D341Med (cell line): Measurements from ENCODE around the gene NOCT.
"Not testable (repeated sequence)": the region's sequence is repeated elsewhere in the genome, so short reads cannot be mapped to it uniquely, and the experiment has no call there.

Source experiments
- DNase-seq: peaks from one replicate; pipeline ENCODE4 v3.0.0; 2012; ENCODE audit warnings: low spot score

The NOCT gene

DNA sequence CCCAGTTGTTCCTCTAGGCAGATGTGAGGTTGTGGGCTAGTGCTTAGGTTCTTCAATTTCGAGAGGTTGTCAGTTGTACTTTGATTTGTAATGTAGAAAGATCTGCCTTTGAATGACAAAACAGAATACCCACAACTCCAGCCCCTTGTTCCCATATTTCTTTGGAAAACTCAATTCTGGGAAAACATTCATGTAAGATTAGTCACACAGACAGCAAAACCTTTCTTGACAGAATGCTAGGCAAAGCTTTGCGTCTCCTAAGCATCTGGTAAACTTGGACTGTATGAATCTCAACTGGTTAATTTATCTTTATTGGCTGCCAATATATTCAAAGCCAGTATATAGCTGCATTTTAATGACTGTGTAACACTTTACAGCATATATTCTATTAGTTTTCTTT lies 34.9 kb downstream of the NOCT start:
- no peak for DNase-seq

DNA sequence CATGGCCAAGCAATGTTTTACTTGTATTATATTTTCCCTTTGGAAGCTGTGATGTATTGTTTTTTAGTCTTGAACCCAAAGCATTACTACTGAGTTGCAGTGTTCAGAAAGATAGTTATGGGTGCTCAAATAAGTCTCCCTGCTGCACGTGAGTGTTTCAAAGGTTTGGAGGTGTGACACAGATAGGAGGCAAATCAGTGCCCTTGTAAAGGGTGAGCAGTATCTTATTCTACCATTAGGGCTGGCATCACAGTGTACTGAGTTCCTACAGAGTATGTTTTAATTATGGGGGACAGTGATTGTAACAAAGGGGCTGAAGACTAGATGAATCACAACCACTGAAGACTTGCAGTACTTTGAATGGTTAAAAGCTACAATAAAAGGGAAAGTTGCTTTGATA lies 38.3 kb downstream of the NOCT start:
- DNase-seq = no peak

DNA sequence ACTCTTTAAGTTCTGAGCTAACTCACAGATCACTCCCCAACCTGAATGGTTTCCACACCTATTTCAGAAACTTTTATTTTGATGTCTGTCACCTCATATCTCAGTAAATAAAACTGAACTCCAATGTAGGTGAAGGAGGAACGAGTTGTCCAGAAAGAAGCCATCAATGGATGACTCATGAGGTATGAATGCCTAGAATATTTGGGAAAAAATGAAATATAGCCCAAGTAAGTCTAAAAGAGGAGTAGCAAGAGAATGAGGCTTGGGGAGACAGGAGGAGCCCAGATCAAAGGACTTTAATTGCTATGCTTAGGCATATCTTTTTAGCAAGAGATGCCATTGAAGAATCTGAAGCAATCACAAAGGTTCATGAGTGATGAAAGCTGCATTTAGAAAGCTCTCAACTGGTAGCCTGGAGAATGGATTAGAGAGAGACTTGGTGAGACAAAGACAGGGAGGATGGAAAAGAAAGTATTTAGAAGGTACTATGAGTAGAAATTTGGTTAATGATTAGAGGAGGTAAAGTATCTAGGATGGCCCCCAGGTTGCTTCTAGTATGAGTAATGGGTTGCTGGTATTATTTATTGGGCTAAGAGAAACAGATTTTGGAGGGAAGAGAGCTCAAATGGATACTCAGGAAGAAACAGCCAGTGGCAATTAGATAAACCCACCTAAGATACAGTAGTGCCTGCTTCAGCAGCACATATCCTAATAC lies 39.4 kb downstream of the NOCT start:
- DNase-seq = no peak

DNA sequence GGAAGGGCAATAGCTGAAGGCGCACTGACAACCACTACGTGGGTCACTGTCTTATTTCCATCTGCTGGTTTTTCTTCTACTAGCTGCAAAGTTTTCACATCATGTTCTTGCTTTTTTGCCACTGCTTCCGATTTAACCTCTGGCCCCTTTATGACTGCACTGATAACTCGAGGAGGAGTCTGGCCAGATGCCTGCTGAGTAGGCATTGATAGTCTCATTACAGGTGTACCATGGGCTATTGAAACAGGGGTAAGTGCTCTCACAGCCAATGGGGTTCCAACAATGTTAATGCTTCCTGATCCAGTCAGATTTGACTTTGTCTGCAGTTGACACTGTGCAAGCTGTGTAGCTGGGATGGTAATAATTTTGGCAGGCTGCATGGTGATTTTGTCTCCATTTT lies 43.4 kb downstream of the NOCT start:
- DNase-seq = not testable (repeated sequence)

DNA sequence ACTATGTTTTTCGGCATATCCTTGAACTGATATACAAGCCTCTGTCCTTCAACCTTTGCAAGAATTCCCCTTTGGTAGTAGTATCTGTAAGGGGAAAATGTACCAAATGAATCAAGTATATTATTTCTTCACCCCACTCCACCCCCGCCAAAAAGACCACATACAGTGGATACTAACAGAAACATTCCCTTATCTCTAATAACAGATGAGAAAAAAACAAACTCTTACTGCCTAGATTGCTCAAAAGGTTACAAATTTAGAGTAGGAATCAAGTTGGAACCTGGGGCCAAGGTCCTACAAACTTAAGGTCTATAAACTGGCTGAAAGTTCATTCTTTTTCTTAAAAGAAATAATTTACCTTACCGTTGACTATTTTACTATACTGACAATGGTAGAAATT lies 45.0 kb downstream of the NOCT start:
- DNase-seq = no peak

DNA sequence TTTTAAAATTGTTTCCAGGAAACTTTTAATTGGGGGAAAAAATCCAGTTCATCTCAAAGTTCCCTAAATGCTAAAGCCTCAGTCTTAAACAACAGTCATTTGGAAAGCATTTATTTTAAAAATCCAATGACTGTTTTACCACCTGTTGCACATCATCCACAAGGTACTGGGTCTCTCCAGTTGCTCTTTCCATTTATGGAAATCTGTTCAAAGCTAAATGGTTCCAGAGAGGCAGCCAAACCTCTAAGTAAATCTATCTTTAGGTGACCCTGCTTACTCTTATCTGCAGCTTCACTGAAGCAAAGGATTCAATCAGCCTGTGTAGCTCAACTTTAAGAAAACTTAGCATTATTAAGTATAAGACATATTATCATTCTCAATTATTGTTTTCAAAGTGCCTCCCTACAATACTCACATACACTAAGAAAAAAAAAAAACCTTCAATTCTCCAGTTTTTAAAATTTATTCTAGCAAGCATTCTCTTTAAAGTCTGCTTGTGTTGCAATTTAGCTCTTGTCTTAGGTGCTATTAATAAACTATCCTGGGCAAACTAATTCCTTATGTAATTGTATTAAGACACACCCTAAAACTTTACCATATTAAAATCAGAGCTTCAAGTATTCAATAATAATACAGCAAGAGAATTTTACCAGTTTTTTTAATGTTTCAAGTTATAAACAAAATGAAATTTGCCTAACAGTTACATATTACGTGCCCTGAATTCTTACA lies 60.6 kb downstream of the NOCT start:
- no peak for DNase-seq

DNA sequence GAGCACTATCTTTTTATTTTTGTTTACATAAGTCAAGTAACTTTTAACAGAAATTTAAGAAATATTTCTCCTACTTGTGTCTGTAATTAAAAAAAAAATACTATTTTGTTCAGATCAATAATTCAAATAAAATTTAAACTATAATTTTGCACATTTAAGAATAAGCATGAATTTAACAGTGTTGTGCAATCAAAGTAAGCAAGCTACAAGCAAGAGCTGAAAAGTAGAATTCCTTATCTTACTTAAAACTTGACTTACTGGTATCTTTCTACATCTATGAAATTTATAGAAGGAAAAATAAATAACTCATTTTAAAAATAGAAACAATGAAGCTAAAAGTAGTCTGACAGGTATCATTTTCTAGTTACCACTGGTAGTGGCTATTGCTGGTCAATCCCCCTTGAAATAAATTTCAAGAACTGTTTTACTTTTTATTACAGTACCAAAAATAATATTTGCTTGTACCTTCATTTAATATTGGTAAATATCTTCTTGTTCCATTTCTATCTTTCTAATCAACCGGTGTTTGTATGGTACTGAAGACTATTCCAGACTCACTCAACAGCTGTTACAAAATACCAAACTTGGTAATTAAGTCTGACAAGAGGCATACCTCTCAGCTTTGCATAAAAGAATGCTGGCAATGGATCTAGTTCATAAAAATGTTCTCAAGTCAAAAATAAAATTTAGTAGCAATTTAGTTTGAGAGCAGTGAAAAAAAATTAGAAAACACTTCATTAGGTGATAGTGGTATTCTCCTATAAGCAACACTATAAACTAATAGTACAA lies 62.2 kb downstream of the NOCT start:
- DNase-seq = no peak

DNA sequence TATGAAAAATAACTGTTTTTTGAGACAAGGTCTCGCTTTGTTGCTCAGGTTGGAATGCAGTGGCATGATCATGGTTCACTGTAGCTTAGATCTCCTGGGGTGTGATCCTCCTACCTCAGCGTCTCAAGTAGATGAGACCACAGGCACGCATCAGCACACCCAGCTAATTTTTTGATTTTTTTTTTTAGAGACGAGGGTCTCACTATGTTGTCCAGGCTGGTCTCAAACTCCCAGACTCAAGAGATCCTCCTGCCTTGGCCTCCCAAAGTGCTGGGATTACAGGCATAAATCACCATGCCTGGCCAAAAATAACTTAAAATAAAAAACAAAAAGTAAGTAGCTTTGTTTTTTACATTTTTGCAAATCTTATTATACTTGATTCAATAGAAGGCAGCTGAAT lies 63.3 kb downstream of the NOCT start:
- no peak for DNase-seq

DNA sequence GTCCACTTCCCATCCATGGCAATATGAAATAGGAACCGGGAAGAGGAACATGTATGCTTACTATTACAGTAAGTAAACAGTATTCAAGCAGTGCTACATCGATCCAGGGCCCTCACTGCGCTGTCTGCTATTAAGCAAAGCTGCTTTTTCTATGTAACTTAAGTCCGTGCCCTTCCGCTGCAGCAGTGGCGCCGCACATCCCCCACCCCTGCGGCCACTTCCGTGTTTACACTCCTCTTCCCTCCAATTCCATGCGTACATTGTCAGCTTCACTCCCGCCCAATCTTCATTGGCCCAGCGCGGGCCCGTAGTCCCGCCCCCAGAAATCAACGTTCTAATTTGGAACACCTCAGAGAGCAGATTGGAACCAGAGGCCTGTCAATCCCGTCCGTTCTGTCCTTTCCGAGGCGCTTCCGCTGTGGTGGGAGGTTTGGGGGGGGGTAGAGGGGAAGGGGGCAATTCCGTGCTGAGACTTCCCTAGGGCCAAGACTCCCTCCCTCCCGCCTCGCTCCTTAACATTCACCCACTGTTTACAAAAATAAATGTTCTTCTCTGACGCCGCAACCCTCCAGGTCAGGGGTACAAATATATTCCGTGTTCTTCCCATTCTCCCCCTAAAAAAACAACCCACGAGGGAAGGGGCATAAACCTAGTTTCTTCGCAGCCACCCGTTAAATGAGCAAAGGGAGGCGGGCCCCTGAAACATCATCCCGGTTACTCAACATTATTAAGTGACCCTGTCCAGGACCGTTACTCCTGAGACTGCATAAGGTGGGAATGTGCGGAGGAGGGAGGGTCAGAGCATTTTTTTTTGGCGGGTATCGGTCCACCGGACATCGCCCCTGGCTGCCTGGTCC lies 67.4 kb downstream of the NOCT start:
- peak; percentile 91 for DNase-seq

DNA sequence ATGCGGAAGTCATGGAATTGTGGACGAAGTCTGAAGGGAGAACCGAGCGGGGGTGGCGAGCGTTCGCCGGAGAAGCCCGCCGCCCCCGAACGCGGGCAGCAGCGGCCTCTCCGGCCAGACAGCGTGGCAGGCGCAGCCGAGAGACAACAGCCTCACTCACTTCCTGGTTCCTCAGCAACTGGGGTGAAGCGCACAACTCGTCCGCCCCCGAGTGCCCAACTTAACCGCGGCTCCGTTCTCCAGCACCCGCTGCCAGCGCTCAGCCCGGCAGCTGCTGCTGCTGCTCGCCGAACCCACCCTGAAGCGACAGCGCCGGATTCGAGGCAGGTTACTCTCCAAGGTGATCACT lies 68.0 kb downstream of the NOCT start:
- peak; percentile 70 for DNase-seq

DNA sequence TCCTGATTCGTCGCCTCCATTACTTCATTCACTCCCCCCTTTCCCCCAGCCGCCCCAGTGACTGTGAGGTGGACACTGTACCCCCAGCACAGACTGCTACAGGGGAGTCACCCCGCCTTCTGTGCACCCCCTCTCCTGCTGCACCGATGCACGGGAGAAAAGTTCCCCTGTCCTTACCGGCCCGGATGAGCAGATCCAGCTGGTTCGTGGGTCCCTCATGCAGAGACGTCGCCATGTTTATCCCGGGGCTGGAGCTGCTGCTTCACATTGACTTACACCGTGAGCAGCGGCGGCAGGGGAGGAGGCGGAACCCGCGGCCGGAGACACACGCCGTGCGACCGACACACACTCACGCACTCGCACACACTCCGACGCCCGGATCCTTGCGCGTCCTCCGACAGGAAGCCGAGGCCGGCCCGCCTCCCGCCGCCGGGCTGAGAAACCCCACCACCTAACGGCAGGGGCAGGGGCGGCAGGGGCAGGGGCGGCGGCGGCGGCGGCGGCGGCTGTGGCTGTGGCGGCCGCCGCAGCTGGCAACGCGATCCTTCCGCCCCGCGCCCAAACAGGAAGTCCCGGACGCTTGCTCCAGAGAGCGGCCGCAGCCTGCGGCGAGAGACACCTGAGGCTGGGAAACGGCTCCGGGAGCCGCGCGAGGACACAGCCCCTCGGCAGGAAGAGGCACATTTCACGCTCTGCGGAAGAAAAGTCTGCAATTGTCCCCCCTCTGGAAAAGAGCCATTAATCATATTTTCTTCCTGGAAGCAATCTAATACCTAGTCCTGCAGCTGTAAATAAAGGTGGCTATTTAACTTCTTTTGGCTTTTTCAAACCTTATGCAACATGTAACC lies 68.6 kb downstream of the NOCT start:
- peak; percentile 90 for DNase-seq

DNA sequence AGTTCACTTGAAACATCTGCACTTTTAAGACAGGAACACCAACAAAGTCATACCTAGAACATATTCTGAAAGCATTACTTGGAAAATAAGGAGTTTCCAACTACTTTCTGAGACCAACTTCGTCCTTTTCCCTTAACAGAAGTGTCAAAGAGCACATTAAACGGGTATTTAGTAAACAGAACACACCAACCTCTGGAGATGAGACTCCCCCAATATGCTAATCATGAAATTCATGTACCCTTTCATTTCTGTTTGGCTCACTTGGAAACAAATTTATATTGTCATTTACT lies 69.2 kb downstream of the NOCT start:
- no peak for DNase-seq

DNA sequence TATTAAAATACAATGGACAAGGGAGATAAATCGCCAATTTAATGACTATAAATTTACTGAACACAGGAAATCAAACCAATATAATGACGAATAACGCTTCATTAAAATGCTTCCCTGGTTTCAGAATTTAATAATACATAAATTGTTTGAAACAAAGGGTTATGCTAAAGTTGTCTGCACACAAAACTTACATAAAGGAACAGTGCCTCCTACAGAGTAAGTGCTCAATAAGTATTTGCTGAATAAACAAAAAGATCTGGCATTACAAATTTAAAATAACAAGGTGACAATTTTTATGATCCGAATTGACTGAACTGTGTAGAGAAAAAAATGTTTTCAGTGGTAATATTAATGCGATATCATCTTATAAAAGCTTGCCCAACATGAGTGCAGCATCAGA lies 69.6 kb downstream of the NOCT start:
- no peak for DNase-seq

DNA sequence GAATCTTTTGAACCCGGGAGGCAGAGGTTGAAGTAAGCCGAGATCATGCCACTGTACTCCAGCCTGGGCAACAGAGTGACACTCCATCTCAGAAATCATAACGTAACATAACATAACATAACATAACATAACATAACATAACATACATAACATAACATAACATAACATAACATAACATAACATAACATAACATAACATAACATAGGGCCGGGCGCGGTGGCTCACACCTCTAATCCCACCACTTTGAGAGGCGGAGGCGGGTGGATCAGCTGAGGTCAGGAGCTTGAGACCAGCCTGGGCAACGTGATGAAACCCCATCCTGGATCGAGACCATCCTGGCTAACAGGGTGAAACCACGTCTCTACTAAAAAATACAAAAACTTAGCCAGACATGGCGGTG lies 76.7 kb downstream of the NOCT start:
- DNase-seq = no peak
